ENCODE measurements around the gene PWWP2B.

PWWP2B gene

DNA sequence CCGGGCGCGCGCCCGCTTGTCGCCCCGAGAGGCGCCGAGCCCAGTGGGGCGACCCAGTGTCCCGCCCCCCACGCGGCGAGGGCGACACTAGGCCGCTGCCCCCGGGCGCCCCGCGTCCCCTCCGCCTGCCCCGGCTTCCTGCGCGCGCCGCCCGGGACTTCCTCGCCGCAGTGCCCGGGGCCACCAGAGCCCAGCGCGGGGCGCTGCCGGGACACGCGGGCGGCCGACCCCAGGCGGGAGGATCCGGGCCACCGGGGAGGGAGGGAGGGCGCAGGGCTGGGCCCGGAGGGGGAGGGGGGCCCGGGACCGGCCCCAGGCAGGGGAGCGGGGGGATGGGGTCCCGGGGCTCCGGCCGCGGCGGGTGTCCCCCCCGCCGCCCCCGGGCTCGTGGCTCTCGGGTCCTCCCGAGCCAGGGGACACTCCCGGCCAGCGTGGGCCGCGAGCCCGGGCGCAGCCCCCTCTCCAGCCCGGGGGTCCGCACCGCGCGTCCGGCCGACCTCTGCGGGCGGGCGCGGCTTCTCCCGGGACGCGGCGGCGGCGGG, 435 bp upstream of the PWWP2B start:
- DNase-seq (ENCODE audit: extremely low read depth, low read depth) = no peak
- TF ChIP-seq, protein P1, sequence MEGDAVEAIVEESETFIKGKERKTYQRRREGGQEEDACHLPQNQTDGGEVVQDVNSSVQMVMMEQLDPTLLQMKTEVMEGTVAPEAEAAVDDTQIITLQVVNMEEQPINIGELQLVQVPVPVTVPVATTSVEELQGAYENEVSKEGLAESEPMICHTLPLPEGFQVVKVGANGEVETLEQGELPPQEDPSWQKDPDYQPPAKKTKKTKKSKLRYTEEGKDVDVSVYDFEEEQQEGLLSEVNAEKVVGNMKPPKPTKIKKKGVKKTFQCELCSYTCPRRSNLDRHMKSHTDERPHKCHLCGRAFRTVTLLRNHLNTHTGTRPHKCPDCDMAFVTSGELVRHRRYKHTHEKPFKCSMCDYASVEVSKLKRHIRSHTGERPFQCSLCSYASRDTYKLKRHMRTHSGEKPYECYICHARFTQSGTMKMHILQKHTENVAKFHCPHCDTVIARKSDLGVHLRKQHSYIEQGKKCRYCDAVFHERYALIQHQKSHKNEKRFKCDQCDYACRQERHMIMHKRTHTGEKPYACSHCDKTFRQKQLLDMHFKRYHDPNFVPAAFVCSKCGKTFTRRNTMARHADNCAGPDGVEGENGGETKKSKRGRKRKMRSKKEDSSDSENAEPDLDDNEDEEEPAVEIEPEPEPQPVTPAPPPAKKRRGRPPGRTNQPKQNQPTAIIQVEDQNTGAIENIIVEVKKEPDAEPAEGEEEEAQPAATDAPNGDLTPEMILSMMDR (IDR thresholded peaks at IDR 0.05; ENCODE audit: low read depth, low read length) = no peak; the same call in 1 of the 2 replicates

GRCh38 chr10:132397671-132398565, 918 bp downstream of the PWWP2B start:
- TF ChIP-seq, protein P1 (IDR thresholded peaks at IDR 0.05; ENCODE audit: low read depth, low read length) = no peak
- no peak for DNase-seq (ENCODE audit: extremely low read depth, low read depth)

DNA sequence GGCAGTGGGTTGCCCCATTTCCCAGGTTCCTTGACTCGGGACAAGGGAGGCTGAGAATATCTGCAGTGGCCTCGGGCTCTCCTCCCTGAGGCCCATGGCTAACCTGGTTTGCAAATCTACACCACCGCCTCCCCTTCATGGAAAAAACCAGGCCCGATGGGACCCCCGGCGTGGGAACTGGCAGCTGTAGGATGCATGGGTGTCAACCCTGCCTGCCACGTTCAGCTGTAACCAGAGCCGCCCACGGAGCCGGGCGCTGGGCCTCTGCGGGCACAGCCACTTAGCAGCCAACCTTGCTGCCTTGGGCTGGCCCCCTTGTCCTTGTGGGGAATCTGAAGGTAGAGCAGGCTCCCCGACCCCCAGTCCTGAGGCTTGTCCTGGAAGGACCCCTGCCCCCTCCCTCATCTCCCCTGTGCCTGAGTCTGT, 1.6 kb downstream of the PWWP2B start:
- TF ChIP-seq, protein P1 (IDR thresholded peaks at IDR 0.05; ENCODE audit: low read depth, low read length) = no peak
- DNase-seq (ENCODE audit: extremely low read depth, low read depth) = no peak

DNA sequence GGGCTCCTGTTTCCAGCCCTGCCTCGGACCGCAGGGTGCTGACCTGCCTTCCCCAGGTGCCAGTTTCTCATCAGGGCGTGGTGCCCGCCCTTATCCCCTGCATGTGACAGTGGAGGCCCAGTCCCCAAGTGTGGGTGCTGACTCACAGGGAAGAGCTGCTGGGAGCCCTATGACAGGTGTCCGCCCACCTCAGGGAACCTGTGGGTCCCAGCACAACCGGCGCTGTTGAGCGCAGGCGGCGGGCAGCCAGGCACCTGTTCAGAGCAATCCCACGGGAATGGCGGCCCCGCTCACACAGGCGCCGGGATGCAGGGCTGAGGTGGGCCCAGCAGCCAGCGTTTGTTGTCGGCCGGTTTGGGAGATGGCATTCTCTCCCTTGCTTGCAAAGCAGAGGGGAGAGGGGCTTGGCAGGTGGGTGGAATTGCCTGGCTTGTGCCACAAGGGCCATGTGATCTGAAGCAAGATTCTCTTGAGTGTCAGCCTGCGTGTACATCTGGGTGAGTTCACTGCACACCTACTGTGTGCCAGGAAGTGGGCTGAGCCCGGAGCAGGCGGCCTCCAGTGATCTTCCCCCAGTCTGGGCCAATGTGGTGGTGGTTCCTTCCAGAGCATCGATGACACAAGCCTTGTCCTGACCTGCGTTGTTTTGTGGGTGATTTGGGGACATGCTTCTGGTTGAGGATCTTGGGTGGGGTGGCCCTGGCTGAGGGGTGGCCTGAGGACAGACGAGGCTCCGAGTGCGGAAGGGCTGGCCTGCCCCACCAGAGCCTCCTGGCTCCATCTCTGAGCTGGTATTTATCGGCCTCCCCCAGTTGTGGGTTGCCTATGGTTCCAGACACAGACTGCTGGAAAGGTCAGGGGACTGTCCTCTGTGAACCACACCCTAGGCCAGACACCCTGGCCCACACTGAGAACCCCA, 2.4 kb downstream of the PWWP2B start:
- no peak for DNase-seq (ENCODE audit: extremely low read depth, low read depth)
- TF ChIP-seq, protein P1 (IDR thresholded peaks at IDR 0.05; ENCODE audit: low read depth, low read length) = no peak

GRCh38 chr10:132400041-132400546, 3.1 kb downstream of the PWWP2B start:
- DNase-seq (ENCODE audit: extremely low read depth, low read depth) = no peak
- TF ChIP-seq, protein P1 (IDR thresholded peaks at IDR 0.05; ENCODE audit: low read depth, low read length) = no peak

DNA sequence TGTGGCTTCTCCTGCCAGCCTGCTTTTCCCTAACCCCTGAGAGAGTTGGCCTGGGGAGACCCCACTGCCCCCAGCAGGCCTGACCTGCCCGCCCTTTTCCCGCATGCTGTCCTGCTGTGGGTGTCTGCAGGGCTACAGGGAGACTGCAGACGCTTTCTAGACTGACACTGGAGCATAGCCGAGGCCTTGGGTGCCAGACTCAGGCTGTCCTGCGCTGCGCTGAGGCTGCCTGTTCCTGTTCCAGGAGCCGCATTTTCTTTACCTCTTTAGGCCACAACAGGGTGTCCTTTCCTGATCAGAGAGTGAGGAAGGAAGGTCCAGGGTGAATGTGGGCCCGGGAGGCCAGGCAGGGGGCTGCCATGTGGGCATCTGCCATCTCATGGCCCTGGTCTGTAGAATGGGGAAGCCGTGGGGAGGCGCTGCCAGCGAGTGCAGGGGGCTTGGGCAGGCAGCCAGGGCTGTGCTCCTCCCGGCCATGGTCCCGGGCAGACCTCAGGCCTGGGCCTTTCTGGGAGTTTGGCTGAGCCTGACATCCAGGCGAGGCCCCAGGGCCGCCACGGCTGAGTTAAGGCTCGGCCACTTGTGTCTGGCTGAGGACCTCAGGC, 3.6 kb downstream of the PWWP2B start:
- DNase-seq (ENCODE audit: extremely low read depth, low read depth) = no peak
- TF ChIP-seq, protein P1 (IDR thresholded peaks at IDR 0.05; ENCODE audit: low read depth, low read length) = no peak

Measured in AG09319 (cell line).